Stomach (tissue), 9 donors: ENCODE results near the gene IPO4. TPM values are rescaled to one million over a fixed set of nuclear protein-coding genes. Genes with fewer than 3 reads are reported as not detected.
A peak's percentile ranks its signal among the peaks of the same experiment; 100 is the strongest.

Experiments
- DNase-seq, 2 donors: peaks; one replicate each; pipeline versions ENCODE4 v3.0.0 to v3.0.0-alpha.2; 2013 to 2019
- H3K27ac ChIP-seq, 5 donors: fragments of 200-600 bp in 4 of 5; sonication (generic) in 4 of 5; one replicate each; pipeline ENCODE4 v1.5.1; 2013 to 2019; ENCODE audit warnings: mild to moderate bottlenecking in 1 of 5, moderate library complexity in 1 of 5
- H3K27me3 ChIP-seq, 3 donors: fragments of 200-600 bp; sonication (generic); one replicate each; pipeline ENCODE4 v1.5.1; 2017 to 2019; ENCODE audit warnings: mixed run types in 1 of 3
- H3K36me3 ChIP-seq, 4 donors: fragments of 200-600 bp; sonication (generic); 1 replicate in 3 of 4; 2 replicates in 1 of 4; pipeline ENCODE4 v1.5.1; 2016 to 2019
- H3K4me1 ChIP-seq, 4 donors: fragments of 200-600 bp; sonication (generic); one replicate each; pipeline ENCODE4 v1.5.1; 2016 to 2019
- H3K4me3 ChIP-seq, 4 donors: fragments of 200-600 bp; sonication (generic) in 3 of 4; one replicate each; pipeline ENCODE4 v1.5.1; 2016 to 2019; ENCODE audit warnings: mild to moderate bottlenecking in 1 of 4
- H3K9me3 ChIP-seq, 4 donors: fragments of 200-600 bp; sonication (generic); one replicate each; pipeline ENCODE4 v1.5.1; 2016 to 2019
- EP300 ChIP-seq: sonication (generic); formaldehyde crosslinking; IDR thresholded peaks from one replicate; pipeline ENCODE4 v1.6.1; 2017; ENCODE audit warnings: antibody characterized with exemption
- POLR2A ChIP-seq, 4 donors: fragments of 450-650 bp; IDR thresholded peaks; one replicate each; pipeline ENCODE4 v1.6.1; 2016; ENCODE audit warnings: antibody characterized with exemption in 4 of 4, control low read depth in 2 of 4, mild to moderate bottlenecking in 1 of 4, moderate library complexity in 1 of 4
- POLR2AphosphoS5 ChIP-seq, 3 donors: sonication (generic); formaldehyde crosslinking; IDR thresholded peaks; one replicate each; pipeline ENCODE4 v1.6.1; 2016; ENCODE audit warnings: antibody characterized with exemption in 3 of 3
- WGBS, 5 donors: extraction: QIAGEN DNeasy Blood & Tissue Kit in 3 of 5; methylation state at CpG; one replicate each; pipeline versions ENCODE4 v1.1.5 to v1.1.7; 2013 to 2018; 5-methylcytosine and 5-hydroxymethylcytosine counted together
- intact Hi-C: fragments of 100-400 bp; cut with DNase I; formaldehyde crosslinking; loops from one replicate; pipeline ENCODE4 v1.15.1; 2023; ENCODE audit warnings: low total_unique reads
- polyA plus RNA-seq, 3 donors: library from polyadenylated mRNA; stranded (reverse); fragments of 200-250 nt; gene quantifications; one replicate each; pipeline ENCODE4 v1.2.3, GENCODE V29; 2013
- small RNA-seq, 4 donors: library from RNA; depleted of rRNA; stranded (forward); fragments of <200 nt; gene quantifications; one replicate each; pipeline ENCODE3, GENCODE V24; 2016
- total RNA-seq, 5 donors: library from RNA; depleted of rRNA; stranded (reverse); fragments of >200 nt; gene quantifications; one replicate each; pipeline versions ENCODE4 v1.1.0 to v1.2.3, GENCODE V29; 2014 to 2016
- TF ChIP-seq, protein P1 (sequence below), 7 experiments: fragments of 450-650 bp in 4 of 7; fragments of 200-600 bp in 3 of 7; sonication (generic) in 3 of 7; IDR thresholded peaks; one replicate each; pipeline ENCODE4 v1.5.1; 2016 to 2019; ENCODE audit warnings: antibody characterized with exemption in 7 of 7, control low read depth in 2 of 7, mild to moderate bottlenecking in 1 of 7
- donor health status: healthy with polysubstance abuse.
- donor health status: Bipolar disorder and iron deficiency.
- donor health status: healthy.

The IPO4 gene
- total and polyA plus RNA-seq, 8 donors: 9.3 to 227 (median 14.9) TPM

DNA sequence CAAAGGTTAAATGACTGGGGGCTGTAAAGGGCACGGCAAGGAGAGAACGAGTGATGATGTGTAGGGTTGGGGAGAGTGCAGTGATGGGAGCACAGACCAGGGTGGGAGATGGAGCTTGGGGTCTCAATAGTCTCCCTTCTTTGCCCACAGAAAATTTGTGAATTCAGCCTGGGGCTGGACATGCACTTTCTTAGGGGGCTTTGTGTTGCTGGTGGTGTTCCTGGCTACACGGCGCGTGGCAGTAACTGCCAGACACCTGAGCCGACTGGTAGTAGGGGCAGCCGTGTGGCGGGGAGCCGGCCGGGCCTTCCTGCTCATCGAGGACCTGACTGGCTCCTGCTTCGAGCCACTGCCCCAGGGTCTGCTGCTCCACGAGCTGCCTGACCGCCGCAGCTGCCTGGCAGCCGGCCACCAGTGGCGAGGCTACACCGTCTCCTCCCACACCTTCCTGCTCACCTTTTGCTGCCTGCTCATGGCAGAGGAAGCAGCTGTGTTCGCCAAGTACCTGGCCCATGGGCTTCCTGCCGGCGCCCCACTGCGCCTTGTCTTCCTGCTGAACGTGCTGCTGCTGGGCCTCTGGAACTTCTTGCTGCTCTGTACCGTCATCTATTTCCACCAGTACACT lies 56.4 kb downstream of the IPO4 start:
- Histone ChIP-seq H3K9me3 (no peaks in the 10 kb centered on the region), H3K4me3 (no peak overlapping the region), H3K36me3 (peaks cover 0 to 2% (median under 1%) of the 10 kb centered on the region in 4 donors), H3K4me1 (peaks cover 9 to 40% (median 38%) of the 10 kb centered on the region in 4 donors), H3K27ac (peak overlapping the region; percentile 13 to 59 (median 47)), H3K27me3 (no peaks in the 10 kb centered on the region)
- intact Hi-C loops: no loop called here
- DNase-seq: peak; percentile 46 to 80
- TF ChIP-seq, protein P1, sequence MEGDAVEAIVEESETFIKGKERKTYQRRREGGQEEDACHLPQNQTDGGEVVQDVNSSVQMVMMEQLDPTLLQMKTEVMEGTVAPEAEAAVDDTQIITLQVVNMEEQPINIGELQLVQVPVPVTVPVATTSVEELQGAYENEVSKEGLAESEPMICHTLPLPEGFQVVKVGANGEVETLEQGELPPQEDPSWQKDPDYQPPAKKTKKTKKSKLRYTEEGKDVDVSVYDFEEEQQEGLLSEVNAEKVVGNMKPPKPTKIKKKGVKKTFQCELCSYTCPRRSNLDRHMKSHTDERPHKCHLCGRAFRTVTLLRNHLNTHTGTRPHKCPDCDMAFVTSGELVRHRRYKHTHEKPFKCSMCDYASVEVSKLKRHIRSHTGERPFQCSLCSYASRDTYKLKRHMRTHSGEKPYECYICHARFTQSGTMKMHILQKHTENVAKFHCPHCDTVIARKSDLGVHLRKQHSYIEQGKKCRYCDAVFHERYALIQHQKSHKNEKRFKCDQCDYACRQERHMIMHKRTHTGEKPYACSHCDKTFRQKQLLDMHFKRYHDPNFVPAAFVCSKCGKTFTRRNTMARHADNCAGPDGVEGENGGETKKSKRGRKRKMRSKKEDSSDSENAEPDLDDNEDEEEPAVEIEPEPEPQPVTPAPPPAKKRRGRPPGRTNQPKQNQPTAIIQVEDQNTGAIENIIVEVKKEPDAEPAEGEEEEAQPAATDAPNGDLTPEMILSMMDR (IDR thresholded peaks at IDR 0.05): no peak
- peak in 1 of 3 donors; percentile 50 for TF ChIP-seq POLR2AphosphoS5 (IDR thresholded peaks at IDR 0.05)
- 43 to 73% (median 51%) methylated on average over 19 to 24 of the region's 24 CpGs for WGBS, 5 donors

- Histone ChIP-seq H3K27ac (peak overlapping the region in 3 of 5 donors; percentile 29 to 59 (median 47)), H3K4me3 (no peak overlapping the region), H3K36me3 (no peaks in the 10 kb centered on the region), H3K27me3 (no peaks in the 10 kb centered on the region), H3K9me3 (no peaks in the 10 kb centered on the region), H3K4me1 (peaks cover 4 to 34% (median 31%) of the 10 kb centered on the region in 4 donors)
- intact Hi-C loops: no loop called here
- no peak for DNase-seq
- 82 to 89% (median 85%) methylated on average over 8 to 15 of the region's 15 CpGs for WGBS, 5 donors
- TF ChIP-seq POLR2A (IDR thresholded peaks at IDR 0.05): no peak
- no peak for TF ChIP-seq POLR2AphosphoS5 (IDR thresholded peaks at IDR 0.05)
- TF ChIP-seq, protein P1 (IDR thresholded peaks at IDR 0.05): no peak
- TF ChIP-seq EP300: no peak
These were observed 57.1 kb downstream of the IPO4 start for GRCh38 chr14:24131549-24131966.

DNA sequence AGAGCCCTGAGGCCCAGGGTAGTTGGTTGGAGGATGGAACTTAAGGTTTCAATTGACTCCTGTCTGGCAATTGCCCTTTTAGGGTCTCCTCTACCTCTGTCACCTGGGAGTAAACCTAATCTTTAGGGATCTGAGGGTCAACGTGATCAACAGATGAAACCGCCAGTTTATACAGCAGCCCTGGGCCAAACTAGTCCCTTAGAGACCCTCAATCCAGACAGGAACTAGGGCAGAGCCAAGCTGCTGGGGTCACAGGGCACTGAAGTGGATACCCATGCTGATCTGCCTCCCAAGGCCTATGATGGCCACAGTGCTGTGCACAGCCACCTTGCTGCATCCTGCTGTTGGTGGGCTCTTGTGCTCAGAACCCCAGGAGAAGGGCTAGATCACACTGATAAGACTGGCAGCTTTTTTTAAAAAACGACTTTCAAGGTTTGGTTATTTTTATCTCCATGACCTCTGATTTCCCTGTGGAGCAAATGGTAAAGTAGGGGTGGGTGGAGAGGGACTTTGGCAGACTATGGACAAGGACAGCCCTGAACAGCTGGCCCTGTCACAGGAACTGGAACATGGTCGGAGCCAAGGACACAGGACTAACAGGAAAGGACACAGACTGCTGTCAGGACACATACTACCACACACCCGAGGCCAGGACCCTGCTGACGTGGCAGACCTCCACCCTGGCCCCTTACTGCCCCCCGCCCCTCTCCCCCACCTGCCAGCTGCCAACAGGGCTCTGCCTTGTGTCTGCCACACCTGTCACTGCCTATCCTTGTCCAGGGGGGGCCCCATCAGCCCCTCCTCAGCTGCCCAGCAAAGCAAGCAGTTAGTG lies 57.7 kb downstream of the IPO4 start:
- TF ChIP-seq POLR2AphosphoS5 (IDR thresholded peaks at IDR 0.05) (no peak), EP300 (no peak), POLR2A (IDR thresholded peaks at IDR 0.05) (no peak)
- TF ChIP-seq, protein P1 (IDR thresholded peaks at IDR 0.05): no peak
- Histone ChIP-seq H3K36me3 (no peaks in the 10 kb centered on the region), H3K9me3 (no peaks in the 10 kb centered on the region), H3K4me3 (no peak overlapping the region), H3K4me1 (peaks cover 4 to 32% (median 29%) of the 10 kb centered on the region in 4 donors), H3K27ac (peak overlapping the region in 3 of 5 donors; percentile 29 to 59 (median 47)), H3K27me3 (no peaks in the 10 kb centered on the region)
- DNase-seq: peak in 1 of 2 donors; percentile 64
- intact Hi-C loops: no loop called here
- WGBS, 5 donors: 46 to 58% (median 58%) methylated on average over 5 to 7 of the region's 7 CpGs

DNA sequence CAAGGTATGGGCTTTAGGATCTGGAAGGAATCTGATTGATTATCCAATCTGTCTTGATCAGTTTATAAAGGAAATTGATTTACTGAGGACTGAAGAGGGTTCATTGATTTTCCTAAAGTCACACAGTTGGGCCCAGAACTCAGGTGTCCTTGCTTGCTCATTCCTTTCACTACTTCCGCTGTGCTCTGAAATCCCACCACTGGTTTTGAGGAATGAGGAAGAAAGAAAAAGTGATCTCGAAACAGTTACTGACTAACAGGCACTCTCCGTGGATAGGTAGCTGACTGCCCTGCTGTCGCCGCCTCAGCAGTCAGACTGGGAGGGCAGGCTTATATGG lies 58.3 kb downstream of the IPO4 start, which contains the start of gene FITM1:
FITM1 (plus strand) TSS at position 280 of the 337 bp plus-strand sequence. CDS start 905 bp downstream, outside the sequence.
- no peak for DNase-seq
- intact Hi-C loops: no loop called here
- H3K27me3 ChIP-seq: no peaks in the 10 kb centered on the region
- H3K36me3 ChIP-seq: no peaks in the 10 kb centered on the region
- H3K4me3 ChIP-seq: no peak within 1 kb of the TSS
- no peaks in the 10 kb centered on the region for H3K9me3 ChIP-seq
- TF ChIP-seq POLR2AphosphoS5 (IDR thresholded peaks at IDR 0.05): no peak
- peaks cover 1 to 28% (median 25%) of the 10 kb centered on the region in 4 donors for H3K4me1 ChIP-seq
- 94 to 95% (median 94%) methylated on average over 5 of the region's 5 CpGs for WGBS, 5 donors
- H3K27ac ChIP-seq: peak within 1 kb of the TSS in 3 of 5 donors; percentile 29 to 59 (median 47)

Small RNA genes within 50 kb of the gene (small RNA-seq; reads per million reads assigned to genes)
- gene AL136295.4 (0 reads per million in 4 donors), gene CHMP4A (0 reads per million in 4 donors), gene IPO4 (0 to 0.38 (median 0) reads per million in 4 donors), gene IRF9 (0 reads per million in 4 donors), gene MDP1 (0 reads per million in 4 donors), gene RNA5SP383 (0 to 1.3 (median 0.23) reads per million in 4 donors)

Other genes with a start within 250 kb of the IPO4 start
Only the 30 nearest of the 34 such genes appear.
- 10 to 100 TPM in 3 of 5 donors, 1 to 10 TPM in 1, not detected in 1; 9.7 to 44.2 (median 26.9) TPM for gene DHRS4L2, start 199.9 kb downstream of the IPO4 start, total RNA-seq
- 10 to 100 TPM; 27.5 to 64.0 (median 44.3) TPM for gene DHRS4L2, start 199.9 kb downstream of the IPO4 start, polyA plus RNA-seq
- 1 to 10 TPM in 2 of 5 donors, under 1 TPM in 2, not detected in 1; 0.14 to 2.0 (median 0.76) TPM for gene CARMIL3, start 136.8 kb downstream of the IPO4 start, total RNA-seq
- under 1 TPM in 2 of 3 donors, not detected in 1; 0.25 to 0.75 TPM for gene CARMIL3, start 136.8 kb downstream of the IPO4 start, polyA plus RNA-seq
- gene CPNE6, start 117.3 kb downstream of the IPO4 start, total RNA-seq: not detected
- gene CPNE6, start 117.3 kb downstream of the IPO4 start, polyA plus RNA-seq: under 1 TPM in 2 of 3 donors, not detected in 1; 0.12 to 0.25 TPM
- 100 to 1,000 TPM in 1 of 5 donors, 10 to 100 TPM in 1, 1 to 10 TPM in 3; 2.3 to 168 (median 8.4) TPM for gene PCK2, start 94.5 kb downstream of the IPO4 start, total RNA-seq
- gene PCK2, start 94.5 kb downstream of the IPO4 start, polyA plus RNA-seq: 10 to 100 TPM; 12.3 to 24.0 (median 17.0) TPM
- 100 to 1,000 TPM in 2 of 5 donors, 10 to 100 TPM in 3; 50.4 to 396 (median 84.5) TPM for gene DCAF11, start 74.0 kb downstream of the IPO4 start, total RNA-seq
- gene DCAF11, start 74.0 kb downstream of the IPO4 start, polyA plus RNA-seq: 10 to 100 TPM; 27.7 to 68.3 (median 38.9) TPM
- 10 to 100 TPM in 2 of 5 donors, 1 to 10 TPM in 1, under 1 TPM in 1, not detected in 1; 0.92 to 69.2 (median 13.0) TPM for gene NRL, start 73.9 kb downstream of the IPO4 start, total RNA-seq
- gene NRL, start 73.9 kb downstream of the IPO4 start, polyA plus RNA-seq: 1 to 10 TPM; 1.2 to 1.3 (median 1.2) TPM
- 10 to 100 TPM in 1 of 5 donors, under 1 TPM in 1, not detected in 3; 0.87 to 80.5 TPM for gene FITM1, start 58.2 kb downstream of the IPO4 start, total RNA-seq
- 1 to 10 TPM; 1.9 to 2.6 (median 2.2) TPM for gene FITM1, start 58.2 kb downstream of the IPO4 start, polyA plus RNA-seq
- 100 to 1,000 TPM in 1 of 5 donors, 10 to 100 TPM in 4; 38.5 to 129 (median 91.1) TPM for gene PSME1, start 52.6 kb downstream of the IPO4 start, total RNA-seq
- gene PSME1, start 52.6 kb downstream of the IPO4 start, polyA plus RNA-seq: 100 to 1,000 TPM; 217 to 322 (median 310) TPM
- gene EMC9, start 47.2 kb downstream of the IPO4 start, total RNA-seq: 10 to 100 TPM in 1 of 5 donors, 1 to 10 TPM in 4; 1.3 to 33.9 (median 4.6) TPM
- 10 to 100 TPM; 32.0 to 59.6 (median 42.9) TPM for gene EMC9, start 47.2 kb downstream of the IPO4 start, polyA plus RNA-seq
- 100 to 1,000 TPM in 2 of 5 donors, 10 to 100 TPM in 3; 62.4 to 339 (median 83.9) TPM for gene PSME2, start 42.2 kb downstream of the IPO4 start, total RNA-seq
- 100 to 1,000 TPM; 302 to 421 (median 403) TPM for gene PSME2, start 42.2 kb downstream of the IPO4 start, polyA plus RNA-seq
- gene RNF31, start 41.3 kb downstream of the IPO4 start, total RNA-seq: 100 to 1,000 TPM in 2 of 5 donors, 10 to 100 TPM in 3; 53.2 to 523 (median 94.2) TPM
- gene RNF31, start 41.3 kb downstream of the IPO4 start, polyA plus RNA-seq: 10 to 100 TPM; 64.0 to 88.7 (median 68.6) TPM
- 100 to 1,000 TPM in 2 of 5 donors, 10 to 100 TPM in 2, 1 to 10 TPM in 1; 1.4 to 143 (median 91.4) TPM for gene IRF9, start 27.6 kb downstream of the IPO4 start, total RNA-seq
- 100 to 1,000 TPM in 1 of 3 donors, 10 to 100 TPM in 2; 64.6 to 101 (median 65.1) TPM for gene IRF9, start 27.6 kb downstream of the IPO4 start, polyA plus RNA-seq
- 100 to 1,000 TPM in 1 of 5 donors, 10 to 100 TPM in 4; 14.5 to 122 (median 45.5) TPM for gene REC8, start 16.7 kb downstream of the IPO4 start, total RNA-seq
- 10 to 100 TPM; 20.9 to 64.4 (median 38.7) TPM for gene REC8, start 16.7 kb downstream of the IPO4 start, polyA plus RNA-seq
- gene TM9SF1, start 6.6 kb upstream of the IPO4 start, total RNA-seq: 10 to 100 TPM in 4 of 5 donors, 1 to 10 TPM in 1; 6.4 to 79.7 (median 31.6) TPM
- gene TM9SF1, start 6.6 kb upstream of the IPO4 start, polyA plus RNA-seq: 10 to 100 TPM; 14.6 to 28.2 (median 14.7) TPM
- gene TSSK4, start 16.9 kb upstream of the IPO4 start, total RNA-seq: under 1 TPM in 1 of 5 donors, not detected in 4; 0.73 TPM
- gene TSSK4, start 16.9 kb upstream of the IPO4 start, polyA plus RNA-seq: not detected
- 10 to 100 TPM in 4 of 5 donors, not detected in 1; 27.8 to 37.2 (median 31.8) TPM for gene CHMP4A, start 24.7 kb upstream of the IPO4 start, total RNA-seq
- 100 to 1,000 TPM in 1 of 3 donors, 10 to 100 TPM in 2; 66.5 to 135 (median 70.7) TPM for gene CHMP4A, start 24.7 kb upstream of the IPO4 start, polyA plus RNA-seq
- gene MDP1, start 27.2 kb upstream of the IPO4 start, total RNA-seq: 10 to 100 TPM in 3 of 5 donors, 1 to 10 TPM in 1, not detected in 1; 9.3 to 16.1 (median 14.2) TPM
- 10 to 100 TPM; 25.6 to 26.9 (median 26.2) TPM for gene MDP1, start 27.2 kb upstream of the IPO4 start, polyA plus RNA-seq
- 100 to 1,000 TPM in 3 of 5 donors, 10 to 100 TPM in 1, not detected in 1; 85.4 to 166 (median 132) TPM for gene NEDD8, start 43.6 kb upstream of the IPO4 start, total RNA-seq
- gene NEDD8, start 43.6 kb upstream of the IPO4 start, polyA plus RNA-seq: 100 to 1,000 TPM; 235 to 244 (median 237) TPM
- gene GMPR2, start 44.1 kb upstream of the IPO4 start, total RNA-seq: 100 to 1,000 TPM in 1 of 5 donors, 10 to 100 TPM in 4; 13.9 to 204 (median 31.2) TPM
- gene GMPR2, start 44.1 kb upstream of the IPO4 start, polyA plus RNA-seq: 10 to 100 TPM; 48.3 to 85.7 (median 53.9) TPM
- gene TINF2, start 53.8 kb upstream of the IPO4 start, total RNA-seq: 10 to 100 TPM in 4 of 5 donors, 1 to 10 TPM in 1; 7.2 to 63.6 (median 39.1) TPM
- gene TINF2, start 53.8 kb upstream of the IPO4 start, polyA plus RNA-seq: 10 to 100 TPM; 46.6 to 61.1 (median 50.6) TPM
- gene TGM1, start 74.4 kb upstream of the IPO4 start, total RNA-seq: 10 to 100 TPM in 1 of 5 donors, 1 to 10 TPM in 4; 2.6 to 11.7 (median 4.9) TPM
- 100 to 1,000 TPM in 1 of 3 donors, 1 to 10 TPM in 2; 1.7 to 131 (median 5.3) TPM for gene TGM1, start 74.4 kb upstream of the IPO4 start, polyA plus RNA-seq
- 100 to 1,000 TPM in 4 of 5 donors, 10 to 100 TPM in 1; 16.0 to 230 (median 187) TPM for gene RABGGTA, start 82.8 kb upstream of the IPO4 start, total RNA-seq
- gene RABGGTA, start 82.8 kb upstream of the IPO4 start, polyA plus RNA-seq: 10 to 100 TPM; 33.8 to 68.4 (median 41.9) TPM
- gene DHRS1, start 111.0 kb upstream of the IPO4 start, total RNA-seq: 10 to 100 TPM in 3 of 5 donors, 1 to 10 TPM in 2; 5.3 to 71.9 (median 17.4) TPM
- 10 to 100 TPM; 20.1 to 52.1 (median 30.1) TPM for gene DHRS1, start 111.0 kb upstream of the IPO4 start, polyA plus RNA-seq
- gene NOP9, start 111.0 kb upstream of the IPO4 start, total RNA-seq: 10 to 100 TPM in 4 of 5 donors, 1 to 10 TPM in 1; 5.4 to 25.7 (median 12.8) TPM
- 10 to 100 TPM in 1 of 3 donors, 1 to 10 TPM in 2; 6.5 to 11.8 (median 8.4) TPM for gene NOP9, start 111.0 kb upstream of the IPO4 start, polyA plus RNA-seq
- 10 to 100 TPM in 2 of 5 donors, 1 to 10 TPM in 3; 5.0 to 11.2 (median 6.4) TPM for gene CIDEB, start 119.2 kb upstream of the IPO4 start, total RNA-seq
- gene CIDEB, start 119.2 kb upstream of the IPO4 start, polyA plus RNA-seq: 10 to 100 TPM in 1 of 3 donors, 1 to 10 TPM in 2; 6.0 to 14.2 (median 6.0) TPM
- gene LTB4R2, start 121.3 kb upstream of the IPO4 start, total RNA-seq: 10 to 100 TPM in 3 of 5 donors, 1 to 10 TPM in 1, not detected in 1; 9.9 to 71.5 (median 24.5) TPM
- gene LTB4R2, start 121.3 kb upstream of the IPO4 start, polyA plus RNA-seq: 1 to 10 TPM in 1 of 3 donors, under 1 TPM in 1, not detected in 1; 0.25 to 6.0 TPM
- gene LTB4R, start 122.7 kb upstream of the IPO4 start, total RNA-seq: 10 to 100 TPM in 3 of 5 donors, 1 to 10 TPM in 1, not detected in 1; 3.3 to 92.8 (median 24.6) TPM
- gene LTB4R, start 122.7 kb upstream of the IPO4 start, polyA plus RNA-seq: 10 to 100 TPM in 1 of 3 donors, 1 to 10 TPM in 2; 1.4 to 67.2 (median 4.1) TPM
- 100 to 1,000 TPM in 1 of 5 donors, 10 to 100 TPM in 4; 18.2 to 118 (median 33.3) TPM for gene ADCY4, start 146.3 kb upstream of the IPO4 start, total RNA-seq
- 10 to 100 TPM; 15.2 to 18.9 (median 18.8) TPM for gene ADCY4, start 146.3 kb upstream of the IPO4 start, polyA plus RNA-seq
- gene RIPK3, start 151.2 kb upstream of the IPO4 start, total RNA-seq: 10 to 100 TPM in 4 of 5 donors, 1 to 10 TPM in 1; 6.4 to 42.6 (median 12.5) TPM
- 10 to 100 TPM; 12.7 to 18.3 (median 14.3) TPM for gene RIPK3, start 151.2 kb upstream of the IPO4 start, polyA plus RNA-seq
- gene NFATC4, start 179.4 kb upstream of the IPO4 start, total RNA-seq: 10 to 100 TPM; 20.1 to 64.8 (median 33.0) TPM
- gene NFATC4, start 179.4 kb upstream of the IPO4 start, polyA plus RNA-seq: 100 to 1,000 TPM in 1 of 3 donors, 10 to 100 TPM in 2; 71.4 to 119 (median 99.0) TPM